ENCODE results near the gene PAQR6. TPM values are rescaled to one million over a fixed set of nuclear protein-coding genes. Genes with fewer than 3 reads are reported as not detected.

Gene PAQR6
- total RNA-seq, 3 donors from 2014 or later, result 1.5 to 6.2 (median 1.9) TPM

- no peak for TF ChIP-seq CTCF (IDR thresholded peaks at IDR 0.05)
- DNase-seq (no peak), ATAC-seq (no peak)
- intact Hi-C loops (cut with DNase I, micrococcal nuclease), result no loop called here
- H3K4me1 ChIP-seq (ENCODE audit: low read depth), result no peaks in the 10 kb centered on the region
- H3K36me3 ChIP-seq (ENCODE audit: low read depth), result no peaks in the 10 kb centered on the region
- H3K4me3 ChIP-seq, result no peak overlapping the region
- no peaks in the 10 kb centered on the region for H3K9me3 ChIP-seq
Measured at GRCh38 chr1:156204686-156205085, 43.2 kb downstream of the PAQR6 start.

GRCh38 chr1:156203331-156203730, 44.5 kb downstream of the PAQR6 start:
- Histone ChIP-seq H3K9me3 (no peaks in the 10 kb centered on the region), H3K36me3 (ENCODE audit: low read depth) (no peaks in the 10 kb centered on the region), H3K4me1 (ENCODE audit: low read depth) (no peaks in the 10 kb centered on the region), H3K4me3 (no peak overlapping the region)
- intact Hi-C loops (cut with DNase I, micrococcal nuclease), result no loop called here
- ATAC-seq (no peak), DNase-seq (no peak)
- no peak for TF ChIP-seq CTCF (IDR thresholded peaks at IDR 0.05)

- intact Hi-C loops (cut with DNase I, micrococcal nuclease), result no loop called here
- Histone ChIP-seq H3K4me1 (ENCODE audit: low read depth) (peaks cover 2% of the 10 kb centered on the region), H3K4me3 (no peak overlapping the region), H3K9me3 (no peaks in the 10 kb centered on the region), H3K36me3 (ENCODE audit: low read depth) (no peaks in the 10 kb centered on the region)
- TF ChIP-seq CTCF (IDR thresholded peaks at IDR 0.05), result no peak
- ATAC-seq (no peak), DNase-seq (no peak)
Measured at GRCh38 chr1:156200044-156200443, 47.8 kb downstream of the PAQR6 start.

GRCh38 chr1:156198831-156199349, 49.0 kb downstream of the PAQR6 start:
- no peak for DNase-seq
- intact Hi-C loops (cut with DNase I, micrococcal nuclease), result no loop called here
- no peak for TF ChIP-seq CTCF (IDR thresholded peaks at IDR 0.05)
- ATAC-seq, result no peak
- Histone ChIP-seq H3K4me1 (ENCODE audit: low read depth) (peaks cover 9% of the 10 kb centered on the region), H3K9me3 (no peaks in the 10 kb centered on the region), H3K4me3 (no peak overlapping the region), H3K36me3 (ENCODE audit: low read depth) (no peaks in the 10 kb centered on the region)

GRCh38 chr1:156196445-156196844, 51.4 kb downstream of the PAQR6 start:
- TF ChIP-seq CTCF (IDR thresholded peaks at IDR 0.05), result no peak
- no peak overlapping the region for H3K4me3 ChIP-seq
- H3K36me3 ChIP-seq (ENCODE audit: low read depth), result no peaks in the 10 kb centered on the region
- no peaks in the 10 kb centered on the region for H3K9me3 ChIP-seq
- ATAC-seq, result no peak
- H3K4me1 ChIP-seq (ENCODE audit: low read depth), result peaks cover 9% of the 10 kb centered on the region
- intact Hi-C loops (cut with DNase I, micrococcal nuclease), result no loop called here
- DNase-seq, result no peak

- H3K4me3 ChIP-seq, result no peak overlapping the region
- no peak for ATAC-seq
- TF ChIP-seq CTCF (IDR thresholded peaks at IDR 0.05), result no peak
- DNase-seq, result no peak
- intact Hi-C loops (cut with DNase I, micrococcal nuclease), result no loop called here
- peaks cover 9% of the 10 kb centered on the region for H3K4me1 ChIP-seq (ENCODE audit: low read depth)
- H3K36me3 ChIP-seq (ENCODE audit: low read depth), result no peaks in the 10 kb centered on the region
- no peaks in the 10 kb centered on the region for H3K9me3 ChIP-seq
Measured at GRCh38 chr1:156195853-156196252, 52.0 kb downstream of the PAQR6 start.
